ENCODE data around the gene LRFN4.

GRCh38 chr11:66868082-66868725 lies 11.3 kb downstream of the LRFN4 start:
- TF ChIP-seq CTCF (IDR thresholded peaks at IDR 0.05; ENCODE audit: poor library complexity, severe bottlenecking), result no peak
- TF ChIP-seq TAF1 (IDR thresholded peaks at IDR 0.05; ENCODE audit: low read depth), result no peak
- no peak for TF ChIP-seq RAD21 (conservative IDR thresholded peaks at IDR 0.05)
- TF ChIP-seq EZH2 (IDR thresholded peaks at IDR 0.05; ENCODE audit: borderline replicate concordance, insufficient read depth, low read length, poor library complexity, severe bottlenecking), result no peak
- no peak for TF ChIP-seq POLR2AphosphoS5 (IDR thresholded peaks at IDR 0.05)
- no peak for TF ChIP-seq SMC3 (conservative IDR thresholded peaks at IDR 0.05; ENCODE audit: poor library complexity)
- no peak for TF ChIP-seq REST (IDR thresholded peaks at IDR 0.05; ENCODE audit: borderline replicate concordance)

Data from neural cell (in vitro differentiated cells).